Measurements from ENCODE around the gene PIGN. TPM values are rescaled to one million over a fixed set of nuclear protein-coding genes. Genes with fewer than 3 reads are reported as not detected.

The PIGN gene, protein sequence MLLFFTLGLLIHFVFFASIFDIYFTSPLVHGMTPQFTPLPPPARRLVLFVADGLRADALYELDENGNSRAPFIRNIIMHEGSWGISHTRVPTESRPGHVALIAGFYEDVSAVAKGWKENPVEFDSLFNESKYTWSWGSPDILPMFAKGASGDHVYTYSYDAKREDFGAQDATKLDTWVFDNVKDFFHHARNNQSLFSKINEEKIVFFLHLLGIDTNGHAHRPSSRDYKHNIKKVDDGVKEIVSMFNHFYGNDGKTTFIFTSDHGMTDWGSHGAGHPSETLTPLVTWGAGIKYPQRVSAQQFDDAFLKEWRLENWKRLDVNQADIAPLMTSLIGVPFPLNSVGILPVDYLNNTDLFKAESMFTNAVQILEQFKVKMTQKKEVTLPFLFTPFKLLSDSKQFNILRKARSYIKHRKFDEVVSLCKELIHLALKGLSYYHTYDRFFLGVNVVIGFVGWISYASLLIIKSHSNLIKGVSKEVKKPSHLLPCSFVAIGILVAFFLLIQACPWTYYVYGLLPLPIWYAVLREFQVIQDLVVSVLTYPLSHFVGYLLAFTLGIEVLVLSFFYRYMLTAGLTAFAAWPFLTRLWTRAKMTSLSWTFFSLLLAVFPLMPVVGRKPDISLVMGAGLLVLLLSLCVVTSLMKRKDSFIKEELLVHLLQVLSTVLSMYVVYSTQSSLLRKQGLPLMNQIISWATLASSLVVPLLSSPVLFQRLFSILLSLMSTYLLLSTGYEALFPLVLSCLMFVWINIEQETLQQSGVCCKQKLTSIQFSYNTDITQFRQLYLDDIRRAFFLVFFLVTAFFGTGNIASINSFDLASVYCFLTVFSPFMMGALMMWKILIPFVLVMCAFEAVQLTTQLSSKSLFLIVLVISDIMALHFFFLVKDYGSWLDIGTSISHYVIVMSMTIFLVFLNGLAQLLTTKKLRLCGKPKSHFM
- 8.7 to 10.5 TPM (median 9.4 TPM) in 5 replicates for total RNA-seq (2022; extraction: Qiagen RNA extraction)

DNA sequence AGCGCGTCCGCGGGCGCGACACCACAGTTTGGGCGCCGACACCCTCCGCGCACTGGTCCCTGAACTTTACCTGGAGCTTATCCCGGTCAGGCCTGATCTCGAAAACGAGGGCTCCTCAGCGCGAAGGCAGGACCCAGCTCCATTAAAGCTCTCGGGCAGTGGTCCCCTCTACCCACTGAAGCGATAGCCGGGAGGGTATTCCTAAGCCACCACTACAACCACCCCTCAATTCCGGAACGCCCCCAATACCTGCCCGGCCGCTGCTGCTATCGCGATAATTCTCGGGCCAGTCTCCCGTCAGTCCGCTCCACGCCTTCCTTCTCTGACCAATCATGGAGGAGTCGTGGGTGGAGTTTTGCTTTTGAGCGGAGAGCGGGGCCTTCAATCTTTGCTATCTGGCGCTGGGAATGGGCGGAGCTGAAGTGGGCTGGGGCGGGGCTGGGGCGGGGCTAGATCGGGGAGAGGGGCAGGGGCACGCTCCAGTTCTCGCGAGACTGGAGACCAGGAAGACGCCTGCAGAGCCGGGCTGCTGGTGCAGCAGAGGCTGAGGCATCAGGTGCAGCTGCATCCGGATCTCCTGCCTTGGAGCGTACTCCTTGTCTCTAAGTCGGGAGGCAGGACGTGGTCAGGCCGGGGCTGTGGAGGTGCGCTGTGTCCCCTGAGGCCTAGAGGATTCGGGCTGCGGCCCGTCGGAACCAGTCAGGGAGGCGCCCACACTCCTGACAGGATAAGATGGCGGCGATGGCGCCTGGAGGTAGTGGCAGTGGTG, at the start of gene PIGN, which contains the start of gene RELCH:
TSS of gene PIGN (minus strand) at position 283 of the 769 bp plus-strand sequence. CDS start 25,703 bp downstream, outside the sequence.
TSS of gene RELCH (plus strand) at position 482 of the 769 bp plus-strand sequence. CDS start at position 733, 251 bp downstream.

Other genes with a start within 250 kb of the PIGN start
- gene RELCH, start 199 bp upstream of the PIGN start, total RNA-seq (2022; extraction: Qiagen RNA extraction), result 11.7 to 14.4 TPM (median 12.1 TPM) in 5 replicates
- 5.3 to 9.0 TPM (median 7.6 TPM) in 5 replicates for gene TNFRSF11A, start 138.3 kb upstream of the PIGN start, total RNA-seq (2022; extraction: Qiagen RNA extraction)

All from A549 treated with CORT108297 at 1 μM for 4 hours (cell line).